GM18868 (cell line): Measurements from ENCODE around the gene FNIP1.
A peak's percentile ranks its signal among the peaks of the same experiment; 100 is the strongest.
"Not testable (repeated sequence)": the region's sequence is repeated elsewhere in the genome, so short reads cannot be mapped to it uniquely, and the experiment has no call there.

Experiments used
- ATAC-seq: cut with Tn5 transposase; IDR thresholded peaks from one replicate; pipeline ENCODE4 v1.9.1; 2021; ENCODE audit warnings: mild to moderate bottlenecking, moderate library complexity; ENCODE audit not compliant: unreplicated experiment

Gene FNIP1

GRCh38 chr5:131754363-131754762 lies 42.5 kb downstream of the FNIP1 start:
- ATAC-seq, result no peak

- ATAC-seq, result no peak
Measured at GRCh38 chr5:131751506-131751905, 45.3 kb downstream of the FNIP1 start.

- ATAC-seq, result no peak
Measured at GRCh38 chr5:131749723-131750470, 46.9 kb downstream of the FNIP1 start.

- no peak for ATAC-seq
Measured at GRCh38 chr5:131749138-131749537, 47.7 kb downstream of the FNIP1 start.

- ATAC-seq, result peak; percentile 80
Measured at GRCh38 chr5:131747180-131748105, 49.4 kb downstream of the FNIP1 start.

GRCh38 chr5:131746423-131746822 lies 50.4 kb downstream of the FNIP1 start:
- no peak for ATAC-seq

- ATAC-seq, result no peak
Measured at GRCh38 chr5:131745703-131746102, 51.1 kb downstream of the FNIP1 start.

- ATAC-seq, result no peak
Measured at GRCh38 chr5:131745155-131745554, 51.7 kb downstream of the FNIP1 start.

GRCh38 chr5:131740477-131740876 lies 56.3 kb downstream of the FNIP1 start:
- no peak for ATAC-seq

- no peak for ATAC-seq
Measured at GRCh38 chr5:131735393-131735792, 61.4 kb downstream of the FNIP1 start.

- ATAC-seq, result not testable (repeated sequence)
Measured at GRCh38 chr5:131734939-131735338, 61.9 kb downstream of the FNIP1 start.

GRCh38 chr5:131729292-131729691 lies 67.5 kb downstream of the FNIP1 start:
- not testable (repeated sequence) for ATAC-seq

GRCh38 chr5:131724089-131724488 lies 72.7 kb downstream of the FNIP1 start:
- not testable (repeated sequence) for ATAC-seq

GRCh38 chr5:131720714-131721113 lies 76.1 kb downstream of the FNIP1 start:
- ATAC-seq, result no peak

GRCh38 chr5:131719564-131719963 lies 77.3 kb downstream of the FNIP1 start:
- no peak for ATAC-seq

GRCh38 chr5:131718487-131719014 lies 78.3 kb downstream of the FNIP1 start:
- peak; percentile 56 for ATAC-seq

GRCh38 chr5:131717164-131717563 lies 79.7 kb downstream of the FNIP1 start:
- not testable (repeated sequence) for ATAC-seq

GRCh38 chr5:131716650-131717049 lies 80.2 kb downstream of the FNIP1 start:
- ATAC-seq, result no peak

- ATAC-seq, result no peak
Measured at GRCh38 chr5:131710391-131710790, 86.4 kb downstream of the FNIP1 start.

GRCh38 chr5:131709043-131709442 lies 87.8 kb downstream of the FNIP1 start:
- no peak for ATAC-seq

- no peak for ATAC-seq
Measured at GRCh38 chr5:131706281-131706680, 90.5 kb downstream of the FNIP1 start.

- no peak for ATAC-seq
Measured at GRCh38 chr5:131694926-131695325, 101.9 kb downstream of the FNIP1 start.
